ENCODE results near the gene DNAJC21.

DNA sequence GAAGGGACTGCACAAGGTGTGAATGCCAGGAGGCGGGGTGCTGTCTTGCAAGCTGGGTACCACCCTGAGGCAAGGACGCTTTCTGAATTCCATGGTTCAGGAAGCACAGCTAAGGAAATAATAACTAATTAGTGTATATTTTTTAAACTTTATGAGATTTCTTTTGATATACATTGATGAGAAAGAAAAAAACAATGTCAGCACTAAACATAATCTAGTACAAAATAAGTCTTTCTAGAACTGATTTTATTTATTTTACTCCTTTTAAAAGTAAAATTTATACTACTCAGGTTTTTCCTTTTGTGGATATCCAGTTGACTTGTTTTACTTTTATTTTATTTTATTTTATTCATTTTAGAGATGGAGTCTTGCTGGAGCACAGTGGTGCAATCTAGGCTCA is 3.6 kb downstream of the DNAJC21 start:
- TF ChIP-seq, protein P1, sequence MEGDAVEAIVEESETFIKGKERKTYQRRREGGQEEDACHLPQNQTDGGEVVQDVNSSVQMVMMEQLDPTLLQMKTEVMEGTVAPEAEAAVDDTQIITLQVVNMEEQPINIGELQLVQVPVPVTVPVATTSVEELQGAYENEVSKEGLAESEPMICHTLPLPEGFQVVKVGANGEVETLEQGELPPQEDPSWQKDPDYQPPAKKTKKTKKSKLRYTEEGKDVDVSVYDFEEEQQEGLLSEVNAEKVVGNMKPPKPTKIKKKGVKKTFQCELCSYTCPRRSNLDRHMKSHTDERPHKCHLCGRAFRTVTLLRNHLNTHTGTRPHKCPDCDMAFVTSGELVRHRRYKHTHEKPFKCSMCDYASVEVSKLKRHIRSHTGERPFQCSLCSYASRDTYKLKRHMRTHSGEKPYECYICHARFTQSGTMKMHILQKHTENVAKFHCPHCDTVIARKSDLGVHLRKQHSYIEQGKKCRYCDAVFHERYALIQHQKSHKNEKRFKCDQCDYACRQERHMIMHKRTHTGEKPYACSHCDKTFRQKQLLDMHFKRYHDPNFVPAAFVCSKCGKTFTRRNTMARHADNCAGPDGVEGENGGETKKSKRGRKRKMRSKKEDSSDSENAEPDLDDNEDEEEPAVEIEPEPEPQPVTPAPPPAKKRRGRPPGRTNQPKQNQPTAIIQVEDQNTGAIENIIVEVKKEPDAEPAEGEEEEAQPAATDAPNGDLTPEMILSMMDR (IDR thresholded peaks at IDR 0.05): no peak
- TF ChIP-seq ZFX (IDR thresholded peaks at IDR 0.05; ENCODE audit: borderline replicate concordance): no peak
